ENCODE data around the gene PLCL2. TPM values are rescaled to one million over a fixed set of nuclear protein-coding genes. Genes with fewer than 3 reads are reported as not detected.

PLCL2 gene
- total RNA-seq, 2 experiments from 2014 or later: 53.2 to 58.0 TPM

DNA sequence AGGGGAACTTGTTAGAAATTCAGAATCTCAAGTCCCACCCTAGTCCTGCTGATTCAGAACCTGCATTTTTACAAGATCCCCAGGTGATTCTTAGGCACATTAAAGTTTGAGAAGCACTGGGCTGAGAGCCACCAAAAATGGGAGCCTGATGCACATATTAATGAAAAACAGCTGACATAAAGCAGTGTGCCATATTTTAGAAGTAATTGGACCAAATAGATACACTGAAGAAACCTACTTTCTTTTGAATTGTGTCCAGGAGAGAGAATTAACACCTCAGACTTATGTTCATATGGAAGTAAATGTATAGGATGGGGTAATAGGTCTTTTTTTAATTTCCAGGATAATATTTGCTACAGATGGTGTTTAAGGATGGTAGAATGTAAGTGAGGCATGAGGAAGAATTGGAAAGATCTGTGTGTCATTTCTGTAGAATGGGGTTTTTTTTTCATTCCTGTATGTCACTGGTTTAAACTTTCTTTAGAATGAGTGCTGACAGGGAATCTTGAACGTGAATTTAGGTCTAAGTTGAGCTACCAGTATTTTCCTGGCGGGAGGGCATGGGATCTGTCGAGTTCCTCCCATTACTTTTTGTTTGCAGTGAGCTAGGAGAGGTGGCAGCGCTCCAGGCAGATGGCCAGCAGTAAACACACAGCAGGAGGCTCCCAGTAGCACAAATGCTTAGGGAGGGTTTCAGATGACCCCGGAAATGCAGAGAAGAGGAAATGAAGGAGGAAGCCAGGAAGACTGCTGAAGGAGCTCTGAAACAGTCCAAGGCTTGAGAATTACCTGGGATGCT is 185.6 kb downstream of the PLCL2 start:
- H3K27me3 Mint-ChIP-seq: no peaks in the 10 kb centered on the region
- peaks cover 61% of the 10 kb centered on the region for H3K36me3 Mint-ChIP-seq
- no peak overlapping the region for H3K4me3 Mint-ChIP-seq
- POLR2A ChIA-PET: no interaction called here
- ATAC-seq (ENCODE audit: low read depth): no peak
- no peak overlapping the region for H3K27ac Mint-ChIP-seq
- H3K9me3 Mint-ChIP-seq: peaks cover 8% of the 10 kb centered on the region
- H3K4me1 Mint-ChIP-seq: peaks cover 38% of the 10 kb centered on the region
- DNase-seq: no peak

DNA sequence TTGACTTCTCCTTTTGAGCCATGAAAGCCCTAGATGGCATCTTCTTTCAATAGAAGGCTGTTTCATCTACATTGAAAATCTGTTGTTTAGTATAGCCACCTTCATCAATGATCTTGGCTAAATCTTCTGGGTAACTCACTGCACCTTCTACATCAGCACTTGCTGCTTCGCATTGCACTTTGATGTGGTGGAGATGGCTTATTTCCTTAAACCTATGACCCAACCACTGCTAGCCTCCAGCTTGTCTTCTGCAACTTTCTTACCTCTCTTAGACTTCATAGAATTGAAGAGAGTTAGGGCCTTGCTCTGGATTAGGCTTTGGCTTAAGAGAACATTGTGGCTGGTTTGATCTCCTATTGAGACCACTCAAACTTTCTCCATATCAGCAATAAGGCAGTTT is 189.8 kb downstream of the PLCL2 start:
- ATAC-seq (ENCODE audit: low read depth) (peak; percentile 97), DNase-seq (no peak)
- H3K27ac Mint-ChIP-seq: peak overlapping the region; percentile 90
- no peaks in the 10 kb centered on the region for H3K27me3 Mint-ChIP-seq
- POLR2A ChIA-PET: interaction anchor here (1.0 to 2.7 kb wide), 6 partner anchors 13 to 233 kb away, joined by 3 to 18 read pairs (median 4); partner anchors contain the start of gene PLCL2
- H3K4me1 Mint-ChIP-seq: peaks cover 60% of the 10 kb centered on the region
- peaks cover 67% of the 10 kb centered on the region for H3K36me3 Mint-ChIP-seq
- peaks cover 8% of the 10 kb centered on the region for H3K9me3 Mint-ChIP-seq
- peak overlapping the region; percentile 74 for H3K4me3 Mint-ChIP-seq

DNA sequence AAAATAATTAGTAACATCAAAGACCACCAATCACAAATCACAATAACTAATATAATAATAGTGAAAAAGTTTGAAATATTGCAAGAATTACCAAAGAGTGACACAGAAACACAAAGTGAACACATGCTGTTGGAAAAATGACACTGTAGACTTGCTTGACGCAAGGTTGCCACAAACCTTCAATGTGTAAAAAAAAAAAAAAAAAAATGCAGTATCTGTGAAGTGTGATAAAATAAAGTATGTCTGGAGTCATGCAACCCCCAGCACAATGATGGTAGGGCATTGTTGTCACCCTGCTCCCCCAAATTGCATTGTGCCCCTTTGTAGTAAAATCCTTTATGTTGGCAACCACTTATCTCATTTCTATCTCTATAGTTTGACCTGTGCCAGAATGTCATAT is 190.6 kb downstream of the PLCL2 start:
- no peak for DNase-seq
- H3K27ac Mint-ChIP-seq: peak overlapping the region; percentile 90
- no peaks in the 10 kb centered on the region for H3K27me3 Mint-ChIP-seq
- H3K36me3 Mint-ChIP-seq: peaks cover 66% of the 10 kb centered on the region
- POLR2A ChIA-PET: interaction anchor here (1.0 to 2.7 kb wide), 3 partner anchors 12 to 189 kb away, joined by 4 to 18 read pairs (median 6); no protein-coding TSS in a partner anchor
- peaks cover 67% of the 10 kb centered on the region for H3K4me1 Mint-ChIP-seq
- H3K9me3 Mint-ChIP-seq: peaks cover 8% of the 10 kb centered on the region
- peak overlapping the region; percentile 74 for H3K4me3 Mint-ChIP-seq
- ATAC-seq (ENCODE audit: low read depth): no peak

DNA sequence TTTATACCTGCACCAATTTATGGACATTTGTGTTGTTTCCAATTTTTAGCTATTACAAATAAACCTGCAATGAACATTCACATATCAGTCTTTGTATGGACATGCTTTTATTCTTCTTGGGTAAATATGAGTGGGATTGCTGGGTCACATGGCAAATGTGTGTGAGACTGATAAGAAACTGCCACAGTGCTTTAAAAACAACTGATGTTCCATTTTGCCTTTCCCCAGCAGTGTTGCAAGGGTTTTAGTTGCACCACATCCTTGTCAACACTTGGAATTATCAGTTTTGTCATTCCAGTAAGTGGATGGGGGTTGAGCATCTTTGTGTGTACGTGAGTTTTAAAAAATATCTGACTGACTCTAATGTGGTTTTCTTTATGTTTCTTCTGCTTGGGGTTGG is 191.2 kb downstream of the PLCL2 start:
- no peaks in the 10 kb centered on the region for H3K27me3 Mint-ChIP-seq
- peaks cover 64% of the 10 kb centered on the region for H3K36me3 Mint-ChIP-seq
- no peak for ATAC-seq (ENCODE audit: low read depth)
- peaks cover 8% of the 10 kb centered on the region for H3K9me3 Mint-ChIP-seq
- POLR2A ChIA-PET: no interaction called here
- H3K27ac Mint-ChIP-seq: peak overlapping the region; percentile 68
- H3K4me1 Mint-ChIP-seq: peaks cover 67% of the 10 kb centered on the region
- no peak for DNase-seq
- peak overlapping the region; percentile 44 for H3K4me3 Mint-ChIP-seq

DNA sequence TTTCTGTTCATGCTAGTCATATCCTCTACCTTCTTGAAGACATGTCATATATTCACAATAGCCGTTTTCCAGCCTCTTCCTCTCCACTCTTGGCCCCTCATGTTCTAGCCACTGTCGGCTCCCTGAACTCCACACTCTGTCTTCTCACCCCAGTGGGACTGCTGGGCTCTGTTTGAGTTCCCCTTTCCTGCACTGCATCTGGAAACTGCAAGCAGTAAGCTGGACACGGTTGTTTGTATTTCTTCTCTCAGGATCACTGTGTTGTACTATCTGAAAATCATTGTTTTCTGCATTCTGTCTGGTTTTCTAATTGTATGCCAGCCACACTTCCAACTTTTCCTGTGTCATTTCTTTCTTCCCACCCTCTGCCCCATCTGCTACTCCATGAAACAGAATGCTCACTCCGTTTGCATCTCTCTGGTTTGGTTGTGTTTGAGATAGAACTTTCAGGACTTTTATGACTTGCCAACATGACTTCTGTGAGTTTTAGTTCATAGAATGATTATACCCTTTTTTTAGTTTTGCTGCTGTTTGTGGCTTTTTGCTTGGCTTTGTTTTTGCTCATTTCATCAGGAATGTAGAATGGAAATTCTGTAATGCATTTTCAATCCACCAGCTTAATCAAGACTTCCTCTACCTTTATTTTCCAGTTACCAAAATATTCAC is 192.3 kb downstream of the PLCL2 start:
- peak overlapping the region; percentile 9 for H3K27ac Mint-ChIP-seq
- POLR2A ChIA-PET: no interaction called here
- H3K4me1 Mint-ChIP-seq: peaks cover 71% of the 10 kb centered on the region
- no peak for ATAC-seq (ENCODE audit: low read depth)
- peaks cover 64% of the 10 kb centered on the region for H3K36me3 Mint-ChIP-seq
- peaks cover 8% of the 10 kb centered on the region for H3K9me3 Mint-ChIP-seq
- DNase-seq: no peak
- peak overlapping the region; percentile 24 for H3K4me3 Mint-ChIP-seq
- no peaks in the 10 kb centered on the region for H3K27me3 Mint-ChIP-seq

DNA sequence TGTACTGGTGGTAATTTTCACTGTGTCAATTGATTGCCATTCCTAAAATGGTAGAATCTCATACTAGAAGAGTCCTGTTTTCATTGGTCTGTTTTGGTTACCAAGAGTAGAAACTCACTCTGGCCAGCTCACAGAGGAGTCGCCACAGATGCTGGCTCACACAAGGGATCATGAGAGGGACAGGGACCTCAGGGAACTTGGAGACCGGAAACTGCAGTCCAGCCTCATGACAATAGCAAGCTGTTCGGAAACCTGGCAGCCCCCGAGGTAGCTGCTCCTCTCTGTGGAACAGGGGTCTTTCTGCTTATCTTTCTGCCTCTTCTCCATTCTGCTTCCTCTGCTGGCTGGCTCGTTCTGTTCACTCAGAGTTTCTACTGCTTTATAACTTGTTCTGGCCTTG is 192.9 kb downstream of the PLCL2 start:
- Mint-ChIP-seq H3K36me3 (peaks cover 68% of the 10 kb centered on the region), H3K27me3 (no peaks in the 10 kb centered on the region), H3K4me1 (peaks cover 71% of the 10 kb centered on the region), H3K27ac (peak overlapping the region; percentile 47), H3K4me3 (no peak overlapping the region), H3K9me3 (peaks cover 8% of the 10 kb centered on the region)
- no peak for ATAC-seq (ENCODE audit: low read depth)
- DNase-seq: no peak
- POLR2A ChIA-PET: no interaction called here

DNA sequence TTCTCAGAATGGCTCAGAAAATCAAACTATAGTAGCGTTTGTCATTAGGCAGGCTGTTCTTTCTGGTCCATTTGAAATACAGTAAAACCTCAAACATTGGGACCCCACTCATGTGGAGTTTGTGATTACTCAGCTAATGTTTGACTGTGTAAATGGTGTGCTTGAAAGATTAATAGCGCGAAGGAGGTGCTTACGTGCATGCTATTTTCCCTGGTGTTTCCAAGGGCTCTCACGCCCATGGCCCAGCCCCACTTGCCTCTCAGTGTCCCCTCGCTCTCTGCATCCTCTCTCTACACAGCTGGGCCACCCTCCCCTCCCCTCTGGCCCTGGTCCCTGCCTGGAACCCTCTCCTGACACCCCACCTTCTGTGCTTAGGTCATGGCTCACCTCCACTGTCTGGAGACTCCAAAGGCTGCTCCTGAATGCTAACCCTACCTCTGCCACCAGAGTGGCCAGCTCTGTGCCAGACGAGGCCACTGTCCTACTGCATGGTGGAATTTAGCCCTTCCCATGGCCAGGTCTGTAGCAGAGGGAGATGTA is 194.2 kb downstream of the PLCL2 start:
- ATAC-seq (ENCODE audit: low read depth) (no peak), DNase-seq (no peak)
- peaks cover 68% of the 10 kb centered on the region for H3K4me1 Mint-ChIP-seq
- no peak overlapping the region for H3K4me3 Mint-ChIP-seq
- H3K9me3 Mint-ChIP-seq: peaks cover 16% of the 10 kb centered on the region
- H3K36me3 Mint-ChIP-seq: peaks cover 71% of the 10 kb centered on the region
- POLR2A ChIA-PET: interaction anchor here (1.0 to 1.1 kb wide), 2 partner anchors 73 to 76 kb away, joined by 3 read pairs; no protein-coding TSS in a partner anchor
- H3K27me3 Mint-ChIP-seq: no peaks in the 10 kb centered on the region
- peak overlapping the region; percentile 93 for H3K27ac Mint-ChIP-seq

DNA sequence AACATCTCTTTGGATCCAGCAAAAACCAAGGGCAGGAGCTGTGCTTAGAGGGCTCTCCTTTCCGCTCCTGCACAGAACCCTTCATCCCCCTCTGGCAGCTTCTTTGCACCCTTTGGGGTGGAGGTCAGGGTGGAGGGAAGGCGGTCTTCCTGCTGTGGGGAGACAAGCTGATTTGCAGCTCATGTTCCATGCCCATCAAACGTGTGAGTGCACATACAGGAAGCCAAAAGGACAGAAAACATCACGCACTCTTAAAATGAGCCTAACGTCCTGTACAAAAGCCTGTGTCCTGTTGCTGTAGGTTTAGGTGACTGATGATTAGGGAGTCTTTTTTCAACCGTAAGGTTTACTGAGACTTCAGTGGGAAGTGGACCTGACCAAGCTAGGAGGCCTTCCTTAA is 195.2 kb downstream of the PLCL2 start:
- POLR2A ChIA-PET: interaction anchor here (1.0 kb wide), 1 partner anchor 75 kb away, joined by 3 read pairs; no protein-coding TSS in a partner anchor
- Mint-ChIP-seq H3K27ac (peak overlapping the region; percentile 93), H3K4me1 (peaks cover 60% of the 10 kb centered on the region), H3K36me3 (peaks cover 79% of the 10 kb centered on the region), H3K27me3 (no peaks in the 10 kb centered on the region), H3K9me3 (peaks cover 18% of the 10 kb centered on the region), H3K4me3 (peak overlapping the region; percentile 61)
- ATAC-seq (ENCODE audit: low read depth) (peak; percentile 88), DNase-seq (no peak)

DNA sequence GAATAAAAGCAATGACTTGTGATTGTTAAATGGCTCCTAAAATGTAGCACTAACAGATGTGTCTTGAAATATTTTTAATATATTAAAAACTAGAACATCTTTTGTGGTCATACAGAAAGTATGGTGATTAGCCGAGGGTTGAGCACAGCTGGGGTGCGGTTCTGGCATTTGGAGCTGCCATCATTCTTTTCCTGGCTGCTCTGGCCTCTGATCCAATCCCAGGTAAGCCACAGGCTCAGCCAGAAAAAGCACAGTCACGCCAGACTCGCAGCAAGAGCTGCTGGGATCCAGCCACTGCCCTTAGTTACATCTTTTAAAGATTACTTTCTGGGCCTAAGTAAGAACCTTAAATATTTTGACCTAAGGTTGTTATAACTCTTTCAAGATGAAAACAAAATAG is 196.8 kb downstream of the PLCL2 start:
- Mint-ChIP-seq H3K4me3 (no peak overlapping the region), H3K4me1 (peaks cover 54% of the 10 kb centered on the region), H3K27ac (no peak overlapping the region), H3K9me3 (peaks cover 18% of the 10 kb centered on the region), H3K36me3 (peaks cover 77% of the 10 kb centered on the region), H3K27me3 (no peaks in the 10 kb centered on the region)
- ATAC-seq (ENCODE audit: low read depth) (no peak), DNase-seq (no peak)
- POLR2A ChIA-PET: interaction anchor here (0.6 to 2.7 kb wide), 3 partner anchors 29 to 196 kb away, joined by 3 to 12 read pairs (median 3); no protein-coding TSS in a partner anchor

DNA sequence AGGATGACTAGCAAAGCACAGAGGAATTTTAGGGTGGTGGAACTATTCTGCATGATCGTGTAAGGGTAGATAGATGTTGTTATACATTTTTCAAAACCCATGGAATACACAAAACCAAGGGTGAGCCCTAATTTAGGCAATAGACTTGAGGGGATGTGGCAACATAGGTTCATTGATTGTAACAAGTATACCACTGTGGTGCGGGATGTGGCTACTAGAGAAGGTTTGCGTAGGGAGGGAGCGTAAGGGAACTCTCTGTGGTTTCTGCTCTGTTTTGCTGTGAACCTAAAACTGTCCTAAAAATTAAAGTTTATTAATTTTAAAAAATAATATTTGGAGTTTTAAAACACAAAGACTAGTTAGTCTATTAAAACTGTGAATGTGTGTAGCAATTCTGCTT is 202.8 kb downstream of the PLCL2 start:
- DNase-seq (no peak), ATAC-seq (ENCODE audit: low read depth) (peak; percentile 79)
- peaks cover 53% of the 10 kb centered on the region for H3K4me1 Mint-ChIP-seq
- H3K27ac Mint-ChIP-seq: peak overlapping the region; percentile 53
- H3K36me3 Mint-ChIP-seq: peaks cover 63% of the 10 kb centered on the region
- peak overlapping the region; percentile 35 for H3K4me3 Mint-ChIP-seq
- POLR2A ChIA-PET: interaction anchor here (1.5 to 2.3 kb wide), 2 partner anchors 13 to 64 kb away, joined by 6 to 8 read pairs; no protein-coding TSS in a partner anchor
- no peaks in the 10 kb centered on the region for H3K27me3 Mint-ChIP-seq
- peaks cover 14% of the 10 kb centered on the region for H3K9me3 Mint-ChIP-seq

DNA sequence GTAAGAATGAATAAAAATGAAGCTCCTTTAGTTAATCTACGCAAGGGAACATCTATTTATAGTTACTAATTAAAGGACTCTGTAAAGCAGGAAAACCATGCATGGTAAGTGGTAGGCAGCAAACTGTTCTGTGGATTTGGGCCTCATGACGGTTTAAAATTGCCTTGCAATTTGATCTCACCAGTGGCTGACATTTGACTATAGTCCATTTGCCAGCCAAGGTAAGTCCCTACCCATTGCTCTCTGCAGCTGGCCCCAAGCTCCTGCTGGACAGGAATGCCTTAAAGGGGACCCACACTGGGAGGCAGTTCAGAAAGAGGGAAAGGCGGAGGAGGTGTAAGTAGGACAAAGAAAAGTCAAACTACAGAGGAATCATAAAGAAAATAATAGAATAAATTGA is 203.3 kb downstream of the PLCL2 start:
- ATAC-seq (ENCODE audit: low read depth): no peak
- Mint-ChIP-seq H3K36me3 (peaks cover 64% of the 10 kb centered on the region), H3K4me3 (peak overlapping the region; percentile 65), H3K9me3 (peaks cover 12% of the 10 kb centered on the region), H3K27me3 (no peaks in the 10 kb centered on the region), H3K27ac (peak overlapping the region; percentile 78), H3K4me1 (peaks cover 51% of the 10 kb centered on the region)
- POLR2A ChIA-PET: interaction anchor here (1.5 to 2.3 kb wide), 2 partner anchors 13 to 64 kb away, joined by 6 to 8 read pairs; no protein-coding TSS in a partner anchor
- no peak for DNase-seq

DNA sequence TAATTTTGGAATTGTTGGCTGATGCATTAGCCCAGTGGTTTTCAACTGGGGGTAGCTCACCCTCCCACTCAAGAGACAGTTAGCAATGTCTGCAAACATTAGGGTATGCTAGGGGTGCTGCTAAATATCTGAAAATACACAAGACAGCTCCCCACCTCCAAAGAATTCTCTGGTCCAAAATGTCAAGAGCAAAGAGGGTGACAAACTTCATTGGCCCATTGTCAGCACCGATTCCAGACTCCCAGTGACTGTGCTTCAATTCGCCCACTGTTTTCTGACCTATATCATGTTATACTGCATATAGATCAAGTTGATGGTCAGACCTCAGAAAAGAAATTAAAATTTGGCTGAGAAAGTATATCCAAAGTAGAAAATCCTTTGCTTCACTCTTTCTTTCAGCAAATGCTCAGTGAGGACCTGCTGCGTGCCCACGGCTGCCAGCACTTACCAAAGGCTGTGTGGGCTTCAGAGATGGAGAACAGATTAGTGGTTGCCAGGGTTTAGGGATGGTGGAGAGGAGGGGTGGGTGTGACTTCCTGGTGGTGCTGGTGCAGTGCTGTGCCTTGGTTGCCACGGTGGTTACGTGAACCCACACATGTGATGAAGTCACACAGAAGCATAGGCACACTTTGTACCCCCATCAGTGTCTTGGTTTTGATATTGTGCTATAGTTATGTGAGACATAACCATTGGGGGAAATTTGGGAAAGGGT is 204.0 kb downstream of the PLCL2 start:
- DNase-seq: peak; percentile 56
- Mint-ChIP-seq H3K4me3 (peak overlapping the region; percentile 65), H3K36me3 (peaks cover 63% of the 10 kb centered on the region), H3K4me1 (peaks cover 45% of the 10 kb centered on the region), H3K27ac (peak overlapping the region; percentile 78), H3K27me3 (no peaks in the 10 kb centered on the region), H3K9me3 (peaks cover 6% of the 10 kb centered on the region)
- peak; percentile 78 for ATAC-seq (ENCODE audit: low read depth)
- POLR2A ChIA-PET: interaction anchor here (1.5 to 2.3 kb wide), 2 partner anchors 14 to 63 kb away, joined by 6 to 8 read pairs; no protein-coding TSS in a partner anchor

DNA sequence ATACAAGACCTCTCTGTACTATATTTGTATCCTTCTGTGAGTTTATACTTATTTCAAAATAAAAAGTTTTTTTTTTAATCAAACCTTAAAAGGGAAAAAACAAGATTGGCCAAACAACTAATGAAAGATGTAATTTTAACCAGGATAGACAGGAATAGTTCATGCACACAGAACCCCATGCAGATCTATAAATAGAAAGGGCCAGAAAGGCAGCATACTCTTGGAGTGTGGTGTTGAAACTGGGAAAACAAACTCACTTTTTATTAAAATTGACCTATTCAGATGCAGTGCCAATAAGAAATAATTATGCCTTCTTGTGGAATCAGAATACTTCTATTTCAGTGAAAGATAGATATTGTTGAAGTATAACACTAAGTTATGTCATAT is 204.6 kb downstream of the PLCL2 start:
- no peak overlapping the region for H3K27ac Mint-ChIP-seq
- POLR2A ChIA-PET: no interaction called here
- peak overlapping the region; percentile 65 for H3K4me3 Mint-ChIP-seq
- DNase-seq (no peak), ATAC-seq (ENCODE audit: low read depth) (no peak)
- peaks cover 6% of the 10 kb centered on the region for H3K9me3 Mint-ChIP-seq
- H3K36me3 Mint-ChIP-seq: peaks cover 59% of the 10 kb centered on the region
- no peaks in the 10 kb centered on the region for H3K27me3 Mint-ChIP-seq
- H3K4me1 Mint-ChIP-seq: peaks cover 43% of the 10 kb centered on the region

All from activated naive CD8-positive, alpha-beta T cell treated with anti-CD3 and anti-CD28 coated beads, Interleukin-2, amount 10 ng/mL, durations not matched to agents 7 days and 5 days (primary cell).